Prostate gland (tissue), 2 donors: ENCODE data around the gene LRP3.

Experiments used
- POLR2A ChIP-seq: fragments of 450-650 bp; IDR thresholded peaks from one replicate; pipeline ENCODE4 v1.6.1; 2016; ENCODE audit warnings: antibody characterized with exemption, mild to moderate bottlenecking
- POLR2AphosphoS5 ChIP-seq: sonication (generic); formaldehyde crosslinking; IDR thresholded peaks from one replicate; pipeline ENCODE4 v1.6.1; 2017; ENCODE audit warnings: antibody characterized with exemption
- TF ChIP-seq, protein P1 (sequence below), 4 experiments: fragments of 200-600 bp in 2 of 4; fragments of 450-650 bp in 2 of 4; sonication (generic) in 2 of 4; IDR thresholded peaks; 1 replicate in 3 of 4; 2 replicates in 1 of 4; pipeline ENCODE4 v1.5.1; 2016 to 2019; ENCODE audit warnings: antibody characterized with exemption in 4 of 4, mild to moderate bottlenecking in 2 of 4, moderate library complexity in 2 of 4

DNA sequence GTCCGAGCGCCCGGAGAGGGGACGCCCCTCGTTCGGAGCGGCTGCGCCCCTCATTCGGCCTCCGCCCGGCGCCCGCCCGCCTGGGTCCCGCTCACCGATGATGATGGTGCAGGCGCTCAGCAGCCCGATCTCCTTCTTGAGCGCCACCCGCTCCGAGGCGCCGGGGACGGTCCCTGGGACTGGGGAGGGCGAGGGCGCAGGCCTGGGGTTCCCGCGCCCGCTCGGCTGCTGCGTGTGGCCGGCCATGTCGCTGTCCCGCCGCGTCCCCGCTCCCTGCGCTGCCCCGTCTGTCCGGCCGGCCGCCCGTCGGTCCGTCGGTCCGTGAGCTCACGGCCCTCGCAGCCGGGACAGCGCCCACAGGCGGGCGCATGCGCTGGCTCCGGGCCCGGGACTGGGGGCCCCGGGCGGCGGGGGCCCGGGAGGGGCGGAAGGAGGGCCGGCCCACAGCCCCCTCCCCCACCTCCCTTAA is 31.4 kb downstream of the LRP3 start, which contains the start of gene SLC7A10:
- TF ChIP-seq, protein P1, sequence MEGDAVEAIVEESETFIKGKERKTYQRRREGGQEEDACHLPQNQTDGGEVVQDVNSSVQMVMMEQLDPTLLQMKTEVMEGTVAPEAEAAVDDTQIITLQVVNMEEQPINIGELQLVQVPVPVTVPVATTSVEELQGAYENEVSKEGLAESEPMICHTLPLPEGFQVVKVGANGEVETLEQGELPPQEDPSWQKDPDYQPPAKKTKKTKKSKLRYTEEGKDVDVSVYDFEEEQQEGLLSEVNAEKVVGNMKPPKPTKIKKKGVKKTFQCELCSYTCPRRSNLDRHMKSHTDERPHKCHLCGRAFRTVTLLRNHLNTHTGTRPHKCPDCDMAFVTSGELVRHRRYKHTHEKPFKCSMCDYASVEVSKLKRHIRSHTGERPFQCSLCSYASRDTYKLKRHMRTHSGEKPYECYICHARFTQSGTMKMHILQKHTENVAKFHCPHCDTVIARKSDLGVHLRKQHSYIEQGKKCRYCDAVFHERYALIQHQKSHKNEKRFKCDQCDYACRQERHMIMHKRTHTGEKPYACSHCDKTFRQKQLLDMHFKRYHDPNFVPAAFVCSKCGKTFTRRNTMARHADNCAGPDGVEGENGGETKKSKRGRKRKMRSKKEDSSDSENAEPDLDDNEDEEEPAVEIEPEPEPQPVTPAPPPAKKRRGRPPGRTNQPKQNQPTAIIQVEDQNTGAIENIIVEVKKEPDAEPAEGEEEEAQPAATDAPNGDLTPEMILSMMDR (IDR thresholded peaks at IDR 0.05): no peak
- no peak for TF ChIP-seq POLR2A
- TF ChIP-seq POLR2AphosphoS5: no peak
